Karpas-422 (cell line): Measurements from ENCODE around the gene DMBX1. TPM values are rescaled to one million over a fixed set of nuclear protein-coding genes. Genes with fewer than 3 reads are reported as not detected.

Experiments used
- total RNA-seq: library from RNA; depleted of rRNA; stranded (reverse); fragments of >200 nt; shearing (Covaris generic); gene quantifications from 2 replicates; pipeline ENCODE4 v1.2.3, GENCODE V29; 2014; ENCODE audit warnings: low replicate concordance; rRNA removed

DMBX1 gene
- total RNA-seq, 1 experiment from 2014 or later: not detected

Other genes with a start within 250 kb of the DMBX1 start
- 10.5 and 18.0 TPM in 2 replicates for gene RAD54L, start 242.1 kb upstream of the DMBX1 start, total RNA-seq
- gene LRRC41, start 186.2 kb upstream of the DMBX1 start, total RNA-seq: 64.1 and 69.1 TPM in 2 replicates
- 455 and 533 TPM in 2 replicates for gene UQCRH, start 186.1 kb upstream of the DMBX1 start, total RNA-seq
- gene NSUN4, start 149.0 kb upstream of the DMBX1 start, total RNA-seq: 15.9 and 27.1 TPM in 2 replicates
- 1.3 TPM in 1 of 2 replicates, not detected in the other for gene FAAH, start 95.5 kb upstream of the DMBX1 start, total RNA-seq
- not detected in 2 replicates for gene KNCN, start 61.8 kb downstream of the DMBX1 start, total RNA-seq
- gene MKNK1, start 114.4 kb downstream of the DMBX1 start, total RNA-seq: 11.2 and 14.0 TPM in 2 replicates
- gene MOB3C, start 127.0 kb downstream of the DMBX1 start, total RNA-seq: 2.2 and 5.1 TPM in 2 replicates
- gene ATPAF1, start 178.5 kb downstream of the DMBX1 start, total RNA-seq: 77.6 and 81.2 TPM in 2 replicates
- 0.37 TPM in 1 of 2 replicates, not detected in the other for gene TEX38, start 182.0 kb downstream of the DMBX1 start, total RNA-seq
- gene EFCAB14, start 229.3 kb downstream of the DMBX1 start, total RNA-seq: 55.5 and 75.0 TPM in 2 replicates